OCI-LY1 (cell line): ENCODE results near the gene SIRPA.

Experiments
- EZH2 ChIP-seq: fragments of 200-600 bp; sonication (generic), shearing (Covaris generic); IDR thresholded peaks from 2 replicates; pipeline ENCODE4 v1.8.0; 2017; ENCODE audit warnings: borderline replicate concordance, mixed run types, mild to moderate bottlenecking, antibody characterized with exemption, low read length, moderate library complexity, mixed read lengths
- TF ChIP-seq, protein P1 (sequence below): fragments of 200-600 bp; sonication (generic), shearing (Covaris generic); IDR thresholded peaks from 2 replicates; pipeline ENCODE4 v1.5.1; 2017; ENCODE audit warnings: mild to moderate bottlenecking, antibody characterized with exemption, low read length, moderate library complexity, mixed read lengths

- no peak for TF ChIP-seq EZH2
- TF ChIP-seq, protein P1, sequence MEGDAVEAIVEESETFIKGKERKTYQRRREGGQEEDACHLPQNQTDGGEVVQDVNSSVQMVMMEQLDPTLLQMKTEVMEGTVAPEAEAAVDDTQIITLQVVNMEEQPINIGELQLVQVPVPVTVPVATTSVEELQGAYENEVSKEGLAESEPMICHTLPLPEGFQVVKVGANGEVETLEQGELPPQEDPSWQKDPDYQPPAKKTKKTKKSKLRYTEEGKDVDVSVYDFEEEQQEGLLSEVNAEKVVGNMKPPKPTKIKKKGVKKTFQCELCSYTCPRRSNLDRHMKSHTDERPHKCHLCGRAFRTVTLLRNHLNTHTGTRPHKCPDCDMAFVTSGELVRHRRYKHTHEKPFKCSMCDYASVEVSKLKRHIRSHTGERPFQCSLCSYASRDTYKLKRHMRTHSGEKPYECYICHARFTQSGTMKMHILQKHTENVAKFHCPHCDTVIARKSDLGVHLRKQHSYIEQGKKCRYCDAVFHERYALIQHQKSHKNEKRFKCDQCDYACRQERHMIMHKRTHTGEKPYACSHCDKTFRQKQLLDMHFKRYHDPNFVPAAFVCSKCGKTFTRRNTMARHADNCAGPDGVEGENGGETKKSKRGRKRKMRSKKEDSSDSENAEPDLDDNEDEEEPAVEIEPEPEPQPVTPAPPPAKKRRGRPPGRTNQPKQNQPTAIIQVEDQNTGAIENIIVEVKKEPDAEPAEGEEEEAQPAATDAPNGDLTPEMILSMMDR: no peak
Measured at GRCh38 chr20:1894951-1895673, at the start of gene SIRPA.
